H9 (cell line): ENCODE results near the gene PHKA2. TPM values are rescaled to one million over a fixed set of nuclear protein-coding genes. Genes with fewer than 3 reads are reported as not detected.

ENCODE experiments used
- DNase-seq: peaks from one replicate; pipeline ENCODE4 v3.0.0-alpha.2; 2017
- H2AFZ ChIP-seq: one replicate; pipeline ENCODE4 v1.6.1; 2013; ENCODE audit warnings: mild to moderate bottlenecking, low read length, control low read depth, moderate library complexity
- H2AK5ac ChIP-seq: 2 replicates; pipeline ENCODE4 v1.6.1; 2013; ENCODE audit warnings: low read length, control low read depth, mixed read lengths; ENCODE audit not compliant: insufficient read length
- H2BK120ac ChIP-seq: one replicate; pipeline ENCODE4 v1.6.1; 2013; ENCODE audit warnings: low read depth, mild to moderate bottlenecking, low read length, control low read depth, inconsistent platforms; ENCODE audit not compliant: poor library complexity, severe bottlenecking
- H2BK12ac ChIP-seq: 2 replicates; pipeline ENCODE4 v1.6.1; 2013; ENCODE audit warnings: low read length, control low read depth, mixed read lengths, low read depth; ENCODE audit not compliant: insufficient read length
- H2BK15ac ChIP-seq: 2 replicates; pipeline ENCODE4 v1.6.1; 2013; ENCODE audit warnings: low read depth, low read length, control low read depth
- H2BK20ac ChIP-seq: one replicate; pipeline ENCODE4 v1.6.1; 2013; ENCODE audit warnings: low read depth, mild to moderate bottlenecking, low read length, control low read depth, inconsistent platforms; ENCODE audit not compliant: poor library complexity, severe bottlenecking
- H2BK5ac ChIP-seq: 2 replicates; pipeline ENCODE4 v1.6.1; 2013; ENCODE audit warnings: low read length, control low read depth, mixed read lengths; ENCODE audit not compliant: insufficient read length
- H3K14ac ChIP-seq: 2 replicates; pipeline ENCODE4 v1.6.1; 2013; ENCODE audit warnings: low read length, control low read depth; ENCODE audit not compliant: insufficient read depth
- H3K18ac ChIP-seq: 2 replicates; pipeline ENCODE4 v1.6.1; 2013; ENCODE audit warnings: low read depth, mild to moderate bottlenecking, mixed read lengths, low read length, control low read depth; ENCODE audit not compliant: insufficient read length
- H3K23ac ChIP-seq: 2 replicates; pipeline ENCODE4 v1.6.1; 2013; ENCODE audit warnings: low read length, control low read depth, mixed read lengths, low read depth; ENCODE audit not compliant: insufficient read length
- H3K23me2 ChIP-seq: 2 replicates; pipeline ENCODE4 v1.6.1; 2013; ENCODE audit warnings: low read depth, mild to moderate bottlenecking, mixed read lengths, low read length, control low read depth; ENCODE audit not compliant: insufficient read length, poor library complexity, severe bottlenecking
- H3K27ac ChIP-seq: 2 replicates; pipeline ENCODE4 v1.5.1; 2013; ENCODE audit warnings: low read length, control low read depth, mixed read lengths, low read depth; ENCODE audit not compliant: insufficient read length
- H3K27me3 ChIP-seq: 2 replicates; pipeline ENCODE4 v1.6.1; 2013; ENCODE audit warnings: low read length, control low read depth, inconsistent platforms; ENCODE audit not compliant: insufficient read depth
- H3K4ac ChIP-seq: 2 replicates; pipeline ENCODE4 v1.6.1; 2013; ENCODE audit warnings: low read depth, mild to moderate bottlenecking, control low read depth, inconsistent platforms, low read length, moderate library complexity
- H3K4me1 ChIP-seq: 2 replicates; pipeline ENCODE4 v1.6.1; 2013; ENCODE audit warnings: low read length, control low read depth, inconsistent platforms; ENCODE audit not compliant: insufficient read depth
- H3K4me2 ChIP-seq: 2 replicates; pipeline ENCODE4 v1.6.1; 2013; ENCODE audit warnings: low read length, control low read depth, mixed read lengths; ENCODE audit not compliant: insufficient read length, insufficient read depth
- H3K56ac ChIP-seq: 2 replicates; pipeline ENCODE4 v1.6.1; 2013; ENCODE audit warnings: low read depth, mild to moderate bottlenecking, mixed read lengths, low read length, control low read depth; ENCODE audit not compliant: insufficient read length
- H3K79me1 ChIP-seq: 2 replicates; pipeline ENCODE4 v1.6.1; 2013; ENCODE audit warnings: low read depth, mild to moderate bottlenecking, moderate library complexity, low read length, control low read depth, inconsistent platforms; ENCODE audit not compliant: insufficient read depth, poor library complexity, severe bottlenecking
- H3K79me2 ChIP-seq: 2 replicates; pipeline ENCODE4 v1.6.1; 2013; ENCODE audit warnings: low read length, control low read depth, inconsistent platforms; ENCODE audit not compliant: insufficient read depth
- H3K9ac ChIP-seq: 2 replicates; pipeline ENCODE4 v1.6.1; 2013; ENCODE audit warnings: low read length, control low read depth, mixed read lengths; ENCODE audit not compliant: insufficient read length; ENCODE audit errors: extremely low read depth
- H3K9me3 ChIP-seq: one replicate; pipeline ENCODE4 v1.6.1; 2013; ENCODE audit warnings: low read depth, low read length, inconsistent platforms; ENCODE audit not compliant: control insufficient read depth
- H3T11ph ChIP-seq: one replicate; pipeline ENCODE4 v1.6.1; 2013; ENCODE audit warnings: mild to moderate bottlenecking, low read length, control low read depth, inconsistent platforms
- H4K20me1 ChIP-seq: one replicate; pipeline ENCODE4 v1.6.1; 2013; ENCODE audit not compliant: control insufficient read depth, insufficient read length, insufficient read depth
- H4K5ac ChIP-seq: 2 replicates; pipeline ENCODE4 v1.6.1; 2013; ENCODE audit warnings: low read depth, mild to moderate bottlenecking, mixed read lengths, low read length, control low read depth; ENCODE audit not compliant: insufficient read length
- H4K8ac ChIP-seq: replicated peaks from 2 replicates; pipeline ENCODE4 v1.6.1; 2013; ENCODE audit warnings: low read length, control low read depth, mixed read lengths, low read depth; ENCODE audit not compliant: insufficient read length
- H4K91ac ChIP-seq: 2 replicates; pipeline ENCODE4 v1.6.1; 2013; ENCODE audit warnings: low read depth, mild to moderate bottlenecking, moderate library complexity, mixed read lengths, low read length, control low read depth; ENCODE audit not compliant: insufficient read length
- H3K27ac Mint-ChIP-seq, 3 experiments: 2 replicates in 2 of 3; 3 replicates in 1 of 3; pipeline ENCODE4 v1.8.0; 2020 to 2021; ENCODE audit warnings: mixed read lengths in 3 of 3, mild to moderate bottlenecking in 1 of 3, moderate library complexity in 1 of 3
- H3K27me3 Mint-ChIP-seq: 2 replicates; pipeline ENCODE4 v1.8.0; 2021; ENCODE audit warnings: low read depth, mild to moderate bottlenecking, moderate library complexity, mixed read lengths
- H3K36me3 Mint-ChIP-seq, 3 experiments: 2 replicates in 2 of 3; 3 replicates in 1 of 3; pipeline ENCODE4 v1.8.0; 2020 to 2021; ENCODE audit warnings: low read depth in 3 of 3, mixed read lengths in 3 of 3; ENCODE audit not compliant: insufficient read depth in 1 of 3
- H3K4me1 Mint-ChIP-seq, 2 experiments: 2 replicates each; pipeline ENCODE4 v1.8.0; 2020; ENCODE audit warnings: mixed read lengths in 2 of 2
- H3K4me3 Mint-ChIP-seq, 2 experiments: 2 replicates in 1 of 2; 3 replicates in 1 of 2; pipeline ENCODE4 v1.8.0; 2020 to 2021; ENCODE audit warnings: mild to moderate bottlenecking in 2 of 2, mixed read lengths in 2 of 2, moderate library complexity in 1 of 2
- H3K9me3 Mint-ChIP-seq, 2 experiments: 2 replicates in 1 of 2; 3 replicates in 1 of 2; pipeline ENCODE4 v1.8.0; 2020; ENCODE audit warnings: mild to moderate bottlenecking in 2 of 2, mixed read lengths in 2 of 2, moderate library complexity in 1 of 2
- CTCF ChIP-seq: fragments of 200-600 bp; sonication (generic); conservative IDR thresholded peaks from 3 replicates; pipeline ENCODE4 v1.8.0; 2021; ENCODE audit warnings: antibody characterized with exemption, mild to moderate bottlenecking
- WGBS: extraction: QIAGEN DNeasy Blood & Tissue Kit; methylation state at CpG from one replicate; pipeline ENCODE4 v1.1.7; 2013; ENCODE audit warnings: missing lambda C conversion rate, low lambda C conversion rate, mixed read lengths; ENCODE audit not compliant: insufficient read length; ENCODE audit errors: extremely low coverage; 5-methylcytosine and 5-hydroxymethylcytosine counted together
- total RNA-seq: library from RNA; stranded (reverse); gene quantifications from 2 replicates; pipeline ENCODE4 v1.2.1, GENCODE V29; 2021

PHKA2 gene
- total RNA-seq, 1 experiment from 2014 or later = 24.2 TPM

- peaks cover 4 to 5% of the 10 kb centered on the region in 2 experiments for H3K4me1 Mint-ChIP-seq
These were observed 86.3 kb downstream of the PHKA2 start for GRCh38 chrX:18897611-18898010.

More at GRCh38 chrX:18897611-18898010, 86.3 kb downstream of the PHKA2 start:
- no CpG with 5 or more reads among the region's 15 CpGs for WGBS
- Histone ChIP-seq H3K79me2 (no peaks in the 10 kb centered on the region), H2BK5ac (no peak overlapping the region), H2AK5ac (no peak overlapping the region), H2BK20ac (no peak overlapping the region), H3K14ac (no peak overlapping the region), H3K4me2 (no peak overlapping the region), H4K91ac (no peak overlapping the region), H4K20me1 (no peaks in the 10 kb centered on the region), H3K56ac (no peak overlapping the region), H2AFZ (no peak overlapping the region), H2BK15ac (no peak overlapping the region), H3K9ac (no peak overlapping the region), H3K27ac (no peak overlapping the region), H3K23ac (no peak overlapping the region), H3K4me1 (no peaks in the 10 kb centered on the region), H3T11ph (no peak overlapping the region), H3K4ac (no peak overlapping the region), H2BK120ac (no peak overlapping the region), H3K9me3 (peaks cover 47% of the 10 kb centered on the region), H3K18ac (no peak overlapping the region), H3K79me1 (no peaks in the 10 kb centered on the region), H2BK12ac (no peak overlapping the region), H4K8ac (no peak overlapping the region), H3K23me2 (no peaks in the 10 kb centered on the region), H4K5ac (no peak overlapping the region), H3K27me3 (no peaks in the 10 kb centered on the region)
- no peak overlapping the region for H3K4me3 Mint-ChIP-seq
- H3K27me3 Mint-ChIP-seq = no peaks in the 10 kb centered on the region; the same call in 1 of the 2 replicates
- DNase-seq = no peak
- no peak overlapping the region; a peak in 1 of 7 replicates for H3K27ac Mint-ChIP-seq
- H3K36me3 Mint-ChIP-seq = peaks cover 4 to 38% (median 24%) of the 10 kb centered on the region in 3 experiments; a peak in 5 of 7 replicates
- peaks cover 68 to 76% of the 10 kb centered on the region in 2 experiments for H3K9me3 Mint-ChIP-seq
- TF ChIP-seq CTCF = no peak
